GM18517 (cell line): ENCODE results near the gene CARMIL1.
"Not testable (repeated sequence)": the region's sequence is repeated elsewhere in the genome, so short reads cannot be mapped to it uniquely, and the experiment has no call there.

Experiments used
- ATAC-seq: cut with Tn5 transposase; IDR thresholded peaks from one replicate; pipeline ENCODE4 v1.9.1; 2021; ENCODE audit warnings: mild to moderate bottlenecking, moderate library complexity; ENCODE audit not compliant: unreplicated experiment

CARMIL1 gene

GRCh38 chr6:25548451-25548850 is 269.3 kb downstream of the CARMIL1 start:
- ATAC-seq: no peak

DNA sequence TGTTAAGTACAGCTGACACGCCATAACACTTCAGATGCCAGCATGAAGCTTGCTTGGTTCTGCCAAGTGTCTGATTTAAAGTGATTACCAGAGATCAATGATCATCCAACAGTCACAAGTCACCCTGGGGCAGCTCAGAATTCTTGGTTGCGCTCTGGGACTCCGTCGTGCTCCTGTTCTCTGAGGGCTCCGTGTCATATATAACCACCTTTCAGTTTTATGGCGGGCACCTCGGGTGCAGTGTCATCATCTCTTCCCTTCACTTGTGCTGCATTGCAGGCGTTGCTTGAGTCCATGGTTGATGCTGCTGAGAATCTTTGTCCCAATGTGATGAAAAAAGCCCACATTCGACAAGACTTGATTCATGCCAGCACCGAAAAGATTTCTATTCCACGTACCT is 271.5 kb downstream of the CARMIL1 start:
- ATAC-seq: no peak

- no peak for ATAC-seq
Observed at GRCh38 chr6:25553502-25553901, 274.3 kb downstream of the CARMIL1 start.

- ATAC-seq: no peak
Observed at GRCh38 chr6:25555188-25555587, 276.0 kb downstream of the CARMIL1 start.

GRCh38 chr6:25556516-25556915 is 277.3 kb downstream of the CARMIL1 start:
- no peak for ATAC-seq

DNA sequence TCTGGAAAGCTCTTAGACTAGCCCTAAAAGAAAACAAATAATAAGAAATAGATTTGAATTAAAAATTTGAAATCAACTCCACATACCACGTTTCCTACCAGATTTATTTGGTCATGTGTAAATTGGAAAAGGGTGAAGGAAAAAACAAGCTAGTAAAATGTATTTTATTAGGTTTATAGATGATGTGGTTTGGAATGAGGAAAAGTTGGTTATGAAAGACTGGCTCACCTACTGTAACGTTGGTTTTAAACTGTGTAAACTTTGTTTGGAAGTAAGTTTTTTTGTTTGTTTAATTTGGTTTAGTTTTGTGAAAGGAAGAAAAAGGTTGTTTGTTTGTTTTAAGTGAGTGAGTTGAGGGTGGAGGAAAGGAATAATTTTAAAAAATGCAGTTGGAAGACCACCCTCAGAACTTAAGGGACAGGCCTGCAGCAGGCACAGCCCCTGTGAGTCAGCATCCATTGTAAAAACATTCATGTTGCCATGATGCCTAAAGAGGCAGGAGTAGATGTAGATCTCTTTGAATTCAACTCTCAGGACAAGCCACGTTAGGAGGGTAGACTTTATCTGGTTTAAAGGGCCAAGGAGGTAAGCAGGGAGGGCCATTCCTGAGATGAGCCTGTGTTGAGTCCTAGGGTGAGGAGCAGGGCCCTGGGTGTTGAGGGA is 279.1 kb downstream of the CARMIL1 start:
- ATAC-seq: no peak

DNA sequence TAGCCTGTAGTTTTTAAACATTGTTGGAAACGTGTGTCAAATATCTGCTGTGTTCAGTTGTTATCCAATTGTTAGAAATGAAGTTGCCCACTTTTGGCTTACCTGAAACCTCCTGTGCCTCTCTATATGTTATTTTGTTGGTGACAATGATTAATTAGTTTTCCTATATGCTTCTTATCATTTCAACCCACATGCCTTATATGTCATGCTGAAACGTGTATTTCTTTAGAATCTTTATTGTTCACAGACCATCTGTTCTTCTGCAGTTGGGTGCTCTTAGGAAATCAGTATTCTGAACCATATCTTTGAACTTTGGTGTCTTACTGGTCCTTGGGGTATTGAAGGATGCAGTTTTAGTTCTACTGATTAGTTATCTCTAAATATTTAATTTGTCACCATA is 281.7 kb downstream of the CARMIL1 start:
- no peak for ATAC-seq

DNA sequence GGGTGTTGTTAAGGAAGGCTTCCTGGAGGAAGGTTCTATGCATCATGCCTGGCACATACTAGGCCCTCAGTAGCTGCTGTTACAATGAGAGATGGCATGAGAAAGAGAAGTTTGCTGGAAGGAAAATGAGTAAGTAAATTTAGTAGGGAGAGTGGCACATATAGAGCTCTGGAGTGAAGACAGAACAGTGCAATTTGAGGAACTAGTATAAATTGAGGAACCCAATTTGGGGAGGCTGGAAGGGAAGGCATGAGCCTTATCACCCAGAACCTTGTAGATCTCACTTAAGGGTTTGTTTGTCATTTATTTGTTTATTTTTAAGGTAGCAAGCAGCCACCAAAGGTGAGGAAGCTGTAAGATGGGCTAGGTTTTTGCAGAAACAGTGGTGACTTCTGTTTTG is 285.8 kb downstream of the CARMIL1 start:
- ATAC-seq: no peak

GRCh38 chr6:25570578-25570977 is 291.4 kb downstream of the CARMIL1 start:
- no peak for ATAC-seq

DNA sequence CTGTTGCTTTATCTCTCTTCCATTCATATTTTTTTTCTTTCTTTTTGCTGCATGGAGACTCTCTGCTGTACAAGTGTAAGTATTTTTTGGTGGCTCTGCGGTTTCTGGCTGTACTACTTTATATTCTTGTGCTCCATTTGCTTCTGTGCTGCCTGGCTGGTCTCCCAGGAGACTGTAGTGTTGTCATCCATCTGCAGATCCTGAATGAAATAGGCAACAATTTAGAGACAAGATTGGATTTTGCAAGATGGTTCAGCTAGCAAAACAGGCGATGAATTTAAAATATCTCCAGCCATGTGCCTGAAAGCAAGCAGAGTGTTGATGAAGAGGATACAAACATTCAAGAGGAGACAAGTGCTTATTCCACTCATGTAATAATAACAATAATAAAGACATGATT is 297.7 kb downstream of the CARMIL1 start:
- ATAC-seq: no peak

DNA sequence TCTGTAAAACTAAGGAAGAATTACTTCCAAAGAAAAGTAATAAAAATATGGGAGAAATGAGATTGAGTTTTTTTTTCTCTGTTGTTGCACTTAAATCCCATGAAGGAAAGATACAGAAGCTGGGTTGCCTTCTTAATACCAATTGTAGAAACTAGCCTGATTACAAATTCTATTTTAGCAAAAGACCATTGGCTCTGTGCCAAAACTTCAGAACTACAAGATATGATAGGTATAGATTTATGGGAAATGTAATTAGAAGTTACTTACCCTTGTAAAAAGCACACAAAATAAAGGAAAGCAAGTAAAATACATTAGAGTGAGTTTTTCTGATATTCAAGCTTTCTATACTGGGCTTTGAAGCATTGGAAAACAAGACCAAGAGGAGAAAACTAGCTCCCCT is 299.4 kb downstream of the CARMIL1 start:
- no peak for ATAC-seq

DNA sequence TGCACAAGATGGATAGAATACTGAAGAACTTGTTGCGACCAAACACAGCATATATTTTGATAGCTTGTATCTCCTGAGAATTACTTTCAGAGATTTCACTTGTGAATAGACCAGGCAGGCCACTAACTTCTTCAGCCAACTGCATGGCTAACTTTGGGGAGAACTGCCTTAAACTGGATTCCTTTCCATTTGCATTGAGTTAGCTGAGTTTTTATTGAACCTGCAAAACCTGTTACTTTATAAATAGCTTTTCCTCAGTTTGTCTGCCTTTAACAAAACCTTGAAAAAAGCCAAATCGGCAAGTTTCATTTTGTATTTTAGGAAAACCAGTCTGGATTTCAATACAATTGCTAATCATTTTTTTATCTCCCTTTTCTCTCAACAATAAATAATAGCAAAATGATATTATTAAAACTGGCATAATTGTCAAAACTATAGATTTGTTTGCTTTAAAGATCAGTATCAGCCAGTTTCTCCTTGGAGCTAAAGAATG is 300.3 kb downstream of the CARMIL1 start:
- no peak for ATAC-seq

- no peak for ATAC-seq
Observed at GRCh38 chr6:25579902-25580495, 300.8 kb downstream of the CARMIL1 start.

DNA sequence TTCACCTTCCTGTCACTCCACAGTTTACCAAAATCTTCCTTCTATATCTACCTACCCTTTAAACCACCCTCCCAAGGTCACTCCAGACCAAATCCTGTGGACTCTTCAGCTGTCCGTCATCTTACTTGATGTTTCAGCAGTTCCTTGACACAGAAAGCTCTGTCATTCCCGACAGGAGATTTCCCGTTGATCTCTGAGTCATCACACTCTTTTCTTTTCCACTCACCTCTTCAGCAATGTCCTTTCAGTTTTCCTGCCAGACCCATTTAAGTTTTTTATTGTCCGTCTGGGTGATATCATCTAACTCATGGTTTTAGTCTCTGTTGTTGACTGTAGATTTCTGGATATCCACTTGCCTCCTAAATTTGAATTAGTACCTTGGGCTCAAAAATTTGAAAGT is 302.9 kb downstream of the CARMIL1 start:
- ATAC-seq: no peak

DNA sequence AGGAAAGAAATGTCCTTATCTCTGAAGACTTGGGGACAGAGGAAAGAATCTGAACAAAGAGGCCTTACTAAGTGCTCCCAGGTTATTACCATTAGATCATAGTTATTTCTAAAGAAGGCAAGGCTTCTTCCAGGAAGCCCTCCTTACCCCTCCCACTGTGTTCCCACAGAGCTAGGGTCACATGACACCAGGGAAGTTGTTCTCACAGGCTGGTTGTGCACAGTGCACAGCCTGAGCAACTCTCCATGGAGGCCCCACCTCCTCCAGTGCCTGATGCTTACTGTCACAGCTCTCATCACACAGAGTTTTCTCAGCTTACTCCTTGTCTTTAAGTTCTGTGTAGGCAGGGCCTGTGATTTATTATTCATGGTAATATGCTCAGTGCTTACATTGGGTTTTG is 303.9 kb downstream of the CARMIL1 start:
- no peak for ATAC-seq

DNA sequence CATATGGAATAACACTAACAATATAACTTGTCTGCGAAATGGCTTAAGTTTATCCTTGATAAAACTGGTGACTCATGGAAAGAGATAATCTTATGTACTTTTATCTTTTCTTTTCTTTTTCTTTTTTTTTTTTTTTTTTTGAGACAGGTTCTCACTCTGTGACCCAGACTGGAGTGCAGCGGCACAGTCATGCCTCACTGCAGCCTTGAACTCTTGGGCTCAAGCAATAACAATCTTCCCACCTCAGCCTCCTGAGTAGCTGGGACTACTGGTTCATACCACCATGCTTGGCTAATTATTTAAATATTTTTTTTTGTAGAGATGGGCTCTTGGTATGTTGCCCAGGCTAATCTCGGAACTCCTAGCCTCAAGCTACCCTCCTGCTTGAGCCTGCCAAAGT is 304.7 kb downstream of the CARMIL1 start:
- no peak for ATAC-seq

DNA sequence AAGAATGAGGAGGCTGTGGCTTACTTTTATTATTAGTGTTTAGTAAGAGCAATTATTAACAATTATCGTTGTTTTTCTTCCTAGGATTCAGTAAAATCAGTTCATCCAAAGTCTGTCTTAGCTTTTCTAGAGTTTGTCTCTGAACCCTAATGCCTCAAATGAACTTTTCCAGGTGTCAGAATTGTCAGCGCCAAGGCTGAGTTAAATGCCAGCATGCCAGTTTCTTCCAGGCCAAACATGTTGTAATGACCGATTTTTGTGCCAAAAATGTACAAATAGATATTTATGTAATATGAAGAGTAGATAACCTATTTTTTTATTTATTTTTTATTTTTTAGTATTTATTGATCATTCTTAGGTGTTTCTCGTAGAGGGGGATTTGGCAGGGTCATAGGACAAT is 306.1 kb downstream of the CARMIL1 start:
- ATAC-seq: no peak

DNA sequence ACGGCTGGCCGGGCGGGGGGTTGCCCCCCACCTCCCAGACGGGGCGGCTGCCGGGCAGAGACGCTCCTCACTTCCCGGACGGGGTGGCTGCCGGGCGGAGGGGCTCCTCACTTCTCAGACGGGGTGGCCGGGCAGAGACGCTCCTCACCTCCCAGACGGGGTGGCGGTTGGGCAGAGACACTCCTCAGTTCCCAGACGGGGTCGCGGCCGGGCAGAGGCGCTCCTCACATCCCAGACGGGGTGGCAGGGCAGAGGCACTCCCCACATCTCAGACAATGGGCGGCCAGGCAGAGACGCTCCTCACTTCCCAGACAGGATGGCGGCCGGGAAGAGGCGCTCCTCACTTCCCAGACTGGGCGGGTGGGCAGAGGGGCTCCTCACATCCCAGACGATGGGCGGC is 306.9 kb downstream of the CARMIL1 start:
- ATAC-seq: not testable (repeated sequence)

- no peak for ATAC-seq
Observed at GRCh38 chr6:25586927-25587326, 307.8 kb downstream of the CARMIL1 start.

DNA sequence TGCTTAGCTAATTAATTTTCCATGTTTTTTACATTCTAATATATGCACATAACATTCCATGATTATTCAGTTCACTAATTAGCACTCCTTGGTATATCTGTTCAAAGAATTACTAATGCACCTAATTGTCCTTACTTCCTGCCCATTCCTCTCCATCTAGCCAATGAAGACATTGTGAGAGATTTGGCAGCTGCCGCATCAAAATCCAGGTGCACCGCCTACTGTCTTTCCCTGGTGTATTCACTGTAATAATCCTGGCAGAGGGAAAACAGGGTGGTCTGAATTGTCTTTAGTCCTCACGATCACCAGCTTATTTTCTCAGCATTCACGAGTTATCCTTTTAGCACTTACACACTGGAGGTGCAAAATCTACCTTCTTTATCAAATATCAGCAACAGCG is 311.8 kb downstream of the CARMIL1 start:
- no peak for ATAC-seq

- no peak for ATAC-seq
Observed at GRCh38 chr6:25596928-25597818, 318.0 kb downstream of the CARMIL1 start.
